Measurements from ENCODE around the gene MYH9.
"Not testable (repeated sequence)": the region's sequence is repeated elsewhere in the genome, so short reads cannot be mapped to it uniquely, and the experiment has no call there.

MYH9 gene

DNA sequence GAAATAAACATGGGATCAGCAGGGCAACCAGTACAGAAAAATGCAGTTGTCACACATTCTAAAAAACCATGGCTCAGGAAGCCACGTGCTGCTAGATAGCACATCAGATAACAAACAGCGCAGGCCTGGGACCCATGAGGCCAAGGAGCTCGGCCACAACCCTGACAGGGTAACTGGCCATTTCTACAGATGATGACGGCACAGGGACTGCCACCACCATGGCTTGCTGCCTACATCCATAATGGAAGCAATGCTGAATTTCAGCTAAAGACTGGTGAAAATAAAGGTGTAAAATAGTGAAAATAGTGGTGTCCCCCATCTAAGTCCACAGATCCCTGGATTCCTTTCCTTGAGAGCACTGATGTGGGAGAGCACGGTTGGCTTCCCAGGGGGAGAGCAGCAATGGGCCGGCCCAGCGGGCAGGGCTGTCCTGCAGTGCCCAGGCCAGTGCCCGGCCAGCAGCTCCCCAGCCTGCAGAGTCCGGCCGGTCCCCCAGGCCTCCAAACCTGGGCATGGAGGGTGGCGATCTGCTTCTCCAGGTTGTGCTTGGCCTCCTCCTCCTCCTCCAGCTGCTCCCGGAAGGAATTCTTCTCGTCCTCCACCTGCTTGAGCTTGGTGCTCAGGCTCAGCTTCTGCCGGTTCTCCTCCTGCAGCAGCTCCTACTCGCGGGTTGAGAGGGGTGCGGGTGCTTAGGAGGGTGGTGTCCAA lies 94.8 kb downstream of the MYH9 start:
- no peak for DNase-seq (ENCODE audit: low read depth in 2 of 2)

DNA sequence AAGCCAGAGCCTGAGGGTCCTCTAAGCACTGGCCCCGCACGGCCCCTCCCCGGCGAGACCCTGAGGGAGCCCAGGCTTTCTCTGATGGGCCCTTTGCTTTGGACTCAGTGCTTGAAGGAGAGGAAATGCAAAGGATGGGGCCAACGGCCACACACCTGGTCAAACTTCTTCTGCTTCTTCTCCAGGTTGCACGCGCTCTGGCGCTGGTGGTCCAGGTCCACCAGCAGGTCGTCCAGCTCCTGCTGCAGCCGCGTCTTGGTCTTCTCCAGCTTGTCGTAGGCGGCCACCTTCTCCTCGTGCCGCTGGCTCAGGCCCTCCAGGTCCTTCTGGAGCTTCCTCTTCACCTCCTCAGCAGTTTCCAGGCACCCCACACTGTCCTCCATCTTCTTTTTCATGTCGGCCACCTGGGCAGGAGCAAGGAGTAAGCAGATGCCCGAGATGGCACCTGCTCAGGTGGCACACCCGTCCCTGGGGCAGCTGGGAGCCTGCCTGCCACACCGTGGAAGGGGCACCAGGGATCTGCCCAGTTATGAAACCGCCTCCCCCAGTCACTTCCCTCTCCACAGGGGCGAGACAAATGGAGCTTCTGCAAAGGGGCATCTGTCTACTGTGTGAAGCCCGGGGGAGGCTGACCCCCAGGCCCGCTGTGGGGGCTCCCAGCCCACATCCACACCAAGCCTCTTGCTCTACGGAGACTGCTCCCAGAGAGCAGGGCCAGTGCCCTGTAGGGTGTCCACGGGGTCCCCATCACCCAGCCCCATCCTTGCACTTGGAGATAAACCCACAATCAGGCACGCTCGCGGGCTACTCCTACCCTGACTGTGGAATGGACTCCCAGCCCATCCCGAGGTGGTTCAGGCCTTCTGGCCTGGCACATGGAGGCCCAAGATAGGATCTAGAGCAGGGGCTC lies 95.7 kb downstream of the MYH9 start:
- no peak for DNase-seq (ENCODE audit: low read depth in 2 of 2)

DNA sequence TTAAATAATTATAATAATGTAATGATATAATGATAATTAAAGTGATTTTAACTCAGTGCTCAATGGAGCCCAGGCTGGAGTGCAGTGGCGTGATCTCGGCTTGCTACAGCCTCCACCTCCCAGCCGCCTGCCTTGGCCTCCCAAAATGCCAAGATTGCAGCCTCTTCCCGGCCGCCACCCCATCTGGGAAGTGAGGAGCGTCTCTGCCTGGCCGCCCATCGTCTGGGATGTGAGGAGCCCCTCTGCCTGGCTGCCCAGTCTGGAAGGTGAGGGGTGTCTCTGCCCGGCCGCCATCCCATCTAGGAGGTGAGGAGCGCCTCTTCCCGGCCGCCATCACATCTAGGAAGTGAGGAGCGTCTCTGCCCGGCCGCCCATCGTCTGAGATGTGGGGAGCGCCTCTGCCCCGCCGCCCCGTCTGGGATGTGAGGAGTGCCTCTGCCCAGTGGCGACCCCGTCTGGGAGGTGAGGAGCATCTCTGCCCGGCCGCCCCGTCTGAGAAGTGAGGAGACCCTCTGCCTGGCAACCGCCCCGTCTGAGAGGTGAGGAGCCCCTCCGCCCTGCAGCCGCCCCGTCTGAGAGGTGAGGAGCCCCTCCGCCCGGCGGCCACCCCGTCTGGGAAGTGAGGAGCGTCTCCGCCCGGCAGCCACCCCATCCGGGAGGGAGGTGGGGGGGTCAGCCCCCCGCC lies 97.2 kb downstream of the MYH9 start:
- DNase-seq (ENCODE audit: low read depth in 2 of 2), result not testable (repeated sequence)

DNA sequence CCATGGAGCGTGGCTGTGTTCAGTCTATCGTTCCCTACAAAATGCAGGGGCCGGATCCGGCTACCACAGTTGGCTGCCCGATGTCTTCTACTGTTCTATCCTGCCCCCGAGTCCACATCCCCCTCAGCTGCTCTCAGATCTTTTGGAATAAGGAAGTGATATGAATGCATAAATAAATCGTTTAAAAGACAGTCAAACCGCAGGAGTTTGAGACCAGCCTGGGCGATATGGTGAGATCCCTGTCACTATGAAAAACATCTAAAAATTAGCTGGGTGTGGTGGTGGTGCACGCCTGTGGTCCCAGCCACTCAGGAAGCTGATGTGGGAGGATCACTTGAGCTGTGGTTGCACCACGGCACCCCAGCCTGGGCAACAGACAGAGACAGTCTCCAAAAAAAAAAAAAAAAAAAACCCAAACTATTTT lies 97.8 kb downstream of the MYH9 start:
- DNase-seq (ENCODE audit: low read depth in 2 of 2), result not testable (repeated sequence)

DNA sequence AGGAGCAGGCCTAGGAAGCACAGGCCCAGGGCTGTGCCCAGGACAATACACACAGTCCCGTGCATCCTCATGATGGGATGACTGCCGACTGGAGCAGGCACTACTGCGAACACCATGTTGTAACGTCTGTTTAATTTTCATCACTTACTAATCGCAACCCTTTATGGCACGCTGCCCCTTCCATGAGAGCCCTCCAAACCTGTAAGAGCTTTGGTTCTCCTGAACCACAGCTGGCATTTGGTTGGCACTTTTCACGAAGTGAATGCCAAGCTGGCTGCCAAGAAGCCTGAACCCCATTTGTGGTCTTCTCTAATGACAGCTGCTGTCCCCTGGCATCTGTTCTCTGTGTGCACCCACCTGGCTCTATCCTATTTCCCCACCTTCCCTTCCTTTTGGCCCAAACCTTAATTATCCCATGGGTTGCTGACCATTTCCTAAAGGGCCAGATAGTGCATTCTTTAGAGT lies 98.3 kb downstream of the MYH9 start:
- DNase-seq (ENCODE audit: low read depth in 2 of 2), result no peak

DNA sequence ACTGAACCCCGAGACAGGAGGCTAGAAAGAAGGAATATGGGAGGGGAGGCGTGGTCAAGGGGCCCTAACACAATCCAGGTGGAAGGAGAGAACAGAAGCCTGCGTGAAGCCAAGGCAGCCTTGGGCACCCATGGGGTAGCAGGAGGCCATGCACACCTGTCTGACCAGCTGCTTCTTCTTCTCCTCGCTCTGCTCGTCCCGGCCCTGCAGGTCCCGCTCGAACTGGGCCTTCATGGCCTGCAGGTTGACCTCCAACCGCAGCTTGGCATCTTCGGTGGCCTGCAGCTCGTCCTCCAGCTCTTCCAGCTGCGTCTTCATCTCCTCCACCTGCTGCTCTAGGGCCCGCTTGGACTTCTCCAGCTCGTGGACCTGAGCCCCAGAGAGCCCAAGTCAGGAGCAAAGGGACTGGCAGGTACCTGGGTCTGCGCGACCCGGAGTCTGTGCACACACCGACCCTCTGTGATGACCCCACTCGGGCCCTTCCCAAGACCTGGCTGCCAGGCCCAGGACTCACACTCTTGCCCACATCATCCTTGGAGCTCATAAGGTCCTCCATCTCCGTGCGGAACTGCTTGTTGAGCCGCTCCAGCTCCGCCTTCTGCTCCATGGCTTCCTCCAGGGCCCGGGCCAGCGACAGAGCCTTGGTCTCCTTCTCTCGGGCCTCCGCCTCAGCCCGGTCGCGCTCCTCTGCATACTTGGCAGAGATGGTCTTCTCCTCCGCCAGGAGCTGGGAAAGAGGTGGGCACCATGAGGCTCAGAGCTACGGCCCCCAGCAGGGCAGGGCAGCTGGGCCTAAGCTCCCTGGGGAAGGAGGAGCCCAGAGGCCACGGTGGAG lies 99.0 kb downstream of the MYH9 start:
- no peak for DNase-seq (ENCODE audit: low read depth in 2 of 2)

DNA sequence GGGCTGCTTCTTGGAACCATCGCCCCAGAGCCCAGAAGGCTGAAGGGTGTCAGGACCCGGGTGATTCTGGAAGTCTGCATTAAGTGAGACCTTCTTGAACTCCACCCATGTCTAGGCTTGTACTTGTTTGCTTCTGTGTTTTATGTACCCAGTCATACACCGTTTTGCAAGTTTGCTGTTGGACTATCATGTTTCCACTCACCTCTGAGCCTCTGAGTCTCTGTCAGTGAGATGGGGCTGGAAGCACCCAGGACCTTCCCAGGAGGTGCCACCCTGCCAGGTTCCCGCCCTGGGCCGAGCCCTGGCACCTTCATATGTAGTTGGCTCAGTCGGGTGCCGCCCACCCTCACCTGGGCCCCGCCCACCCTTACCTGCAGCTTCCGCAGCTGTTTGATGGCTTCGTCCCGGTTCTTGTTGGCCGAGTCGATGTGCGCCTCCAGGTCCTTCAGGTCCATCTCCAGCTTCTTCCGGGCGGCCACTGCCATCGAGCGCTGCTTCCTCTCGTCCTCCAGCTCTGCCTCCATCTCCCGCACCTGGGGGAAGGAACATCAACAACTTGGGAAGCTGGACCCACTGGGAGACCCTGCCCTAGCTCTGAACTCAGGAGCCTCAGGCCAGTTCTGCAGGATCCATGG lies 99.8 kb downstream of the MYH9 start:
- no peak for DNase-seq (ENCODE audit: low read depth in 2 of 2)

DNA sequence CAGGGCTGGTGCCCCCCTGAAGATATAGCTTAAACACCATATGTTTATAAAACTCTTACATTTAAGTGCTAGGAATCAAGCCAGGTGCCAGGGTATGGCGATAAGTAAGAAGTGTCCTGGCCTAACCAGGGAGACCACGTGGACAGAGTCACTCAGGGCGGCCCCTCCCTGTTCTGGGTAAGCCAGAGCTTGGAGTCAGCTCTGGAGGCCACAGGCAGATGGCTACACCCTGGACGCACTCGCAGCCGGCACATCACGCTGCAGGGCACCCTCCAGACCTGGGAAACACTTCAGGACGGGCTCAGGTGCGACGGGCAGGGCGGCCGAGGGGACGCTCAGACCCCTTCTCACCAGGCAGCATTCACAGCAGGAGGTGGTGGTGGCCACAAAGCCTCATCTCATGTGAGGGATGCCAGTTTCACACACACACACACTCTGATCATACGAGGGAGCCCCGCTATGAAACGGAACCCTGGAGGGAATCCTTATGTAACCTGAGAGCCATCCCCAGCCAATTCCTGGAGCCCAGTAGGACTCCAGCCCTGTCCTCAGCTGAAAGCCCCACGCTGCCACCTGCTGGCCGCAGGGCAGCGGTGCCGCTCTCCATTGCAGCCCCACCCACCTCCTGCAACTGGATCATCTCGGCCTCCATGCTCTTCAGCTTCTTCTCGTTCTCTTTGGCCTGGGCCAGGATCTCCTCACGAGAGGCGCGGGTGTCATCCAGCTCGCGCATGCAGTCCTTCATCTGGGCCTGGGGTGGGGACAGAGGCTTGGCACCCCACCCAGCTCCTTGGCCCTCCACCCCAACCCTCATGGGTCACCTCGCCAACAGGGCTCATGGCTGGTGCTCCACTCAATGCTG lies 101.4 kb downstream of the MYH9 start:
- peak; percentile 62 to 63 for DNase-seq (ENCODE audit: low read depth in 2 of 2)

DNA sequence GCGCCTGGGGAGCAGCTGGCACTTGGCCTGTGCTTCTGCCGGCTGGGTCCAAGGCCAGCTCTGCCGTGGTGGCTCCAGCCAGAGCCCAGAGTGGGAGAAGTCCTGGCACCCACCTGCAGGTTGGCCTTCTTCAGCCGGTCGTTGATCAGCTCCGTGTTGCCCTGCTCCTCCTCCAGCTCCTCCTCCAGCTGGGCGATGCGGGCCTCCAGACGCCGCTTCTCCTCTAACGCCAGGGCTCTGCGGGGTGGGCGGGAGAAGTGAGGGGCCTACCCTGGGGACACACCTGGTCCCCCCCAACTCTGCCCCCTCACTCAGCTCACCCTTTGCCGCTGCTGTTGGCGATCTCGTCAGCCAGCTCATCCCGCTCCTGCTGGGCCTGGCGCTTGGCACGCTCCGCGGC lies 102.2 kb downstream of the MYH9 start:
- no peak for DNase-seq (ENCODE audit: low read depth in 2 of 2)

DNA sequence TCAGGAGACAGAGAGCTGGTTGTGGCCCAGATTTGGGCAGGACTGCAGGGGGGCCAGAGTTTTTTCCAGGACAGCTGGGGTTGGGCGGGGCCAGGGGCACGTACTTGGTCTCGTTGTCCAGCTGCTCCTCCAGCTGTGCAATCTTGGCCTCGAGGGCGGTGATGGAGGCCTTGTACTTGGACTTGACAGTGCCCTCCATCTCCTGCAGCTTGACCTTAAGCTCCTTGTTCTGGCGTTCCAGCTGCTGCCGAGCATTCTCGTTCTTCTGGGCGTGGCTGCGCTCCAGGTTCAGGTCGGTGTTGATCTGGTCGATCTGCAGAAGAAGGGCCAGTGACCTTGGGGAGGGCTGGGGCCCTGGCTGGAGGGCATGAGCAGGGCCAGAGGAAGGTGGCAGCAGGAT lies 102.8 kb downstream of the MYH9 start:
- DNase-seq (ENCODE audit: low read depth in 2 of 2), result no peak

DNA sequence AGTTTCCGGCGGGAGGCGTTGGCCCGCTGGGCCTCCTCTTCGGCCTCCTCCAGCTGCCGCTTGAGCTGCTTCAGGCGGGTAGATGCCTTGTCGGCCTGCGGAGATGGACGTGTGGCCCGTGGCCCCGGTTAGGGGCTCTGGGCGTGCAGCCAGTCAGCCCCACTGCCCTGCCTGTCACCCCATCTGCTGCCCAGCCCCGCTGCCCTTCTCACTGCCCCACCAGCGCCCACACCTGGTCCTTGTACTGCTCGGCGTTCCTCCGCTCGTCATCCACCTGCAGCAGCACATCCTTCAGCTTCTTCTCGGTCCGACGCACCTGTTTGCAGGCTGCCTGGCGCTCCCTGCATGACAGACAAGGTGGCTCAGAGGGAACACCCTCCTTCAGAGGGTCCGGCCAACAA lies 103.6 kb downstream of the MYH9 start:
- no peak for DNase-seq (ENCODE audit: low read depth in 2 of 2)

DNA sequence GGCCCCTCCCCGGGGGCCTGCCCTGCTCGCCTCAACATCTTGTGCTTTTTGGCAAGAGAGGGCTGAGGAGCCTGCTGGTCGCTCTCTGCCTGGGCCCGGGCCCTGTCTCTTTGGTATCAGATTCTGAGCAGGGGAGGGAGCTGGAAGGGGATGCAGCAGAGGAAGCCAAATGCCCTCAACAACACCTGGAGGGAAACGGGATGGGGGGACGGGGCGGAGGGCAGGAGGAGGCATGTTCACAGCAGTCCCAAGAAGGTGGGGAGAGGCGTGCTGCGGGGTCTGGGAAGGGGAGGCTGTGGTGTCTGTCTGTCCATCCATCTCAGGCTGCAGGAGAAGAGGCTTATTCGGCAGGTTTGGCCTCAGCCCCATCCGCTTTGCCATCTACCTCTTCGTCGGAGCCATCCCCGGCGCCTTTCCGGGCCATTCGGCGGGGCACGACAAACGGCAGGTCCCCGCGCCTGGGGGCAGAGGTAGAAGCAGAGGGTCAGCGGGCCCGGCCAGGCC lies 105.4 kb downstream of the MYH9 start:
- DNase-seq (ENCODE audit: low read depth in 2 of 2), result no peak

DNA sequence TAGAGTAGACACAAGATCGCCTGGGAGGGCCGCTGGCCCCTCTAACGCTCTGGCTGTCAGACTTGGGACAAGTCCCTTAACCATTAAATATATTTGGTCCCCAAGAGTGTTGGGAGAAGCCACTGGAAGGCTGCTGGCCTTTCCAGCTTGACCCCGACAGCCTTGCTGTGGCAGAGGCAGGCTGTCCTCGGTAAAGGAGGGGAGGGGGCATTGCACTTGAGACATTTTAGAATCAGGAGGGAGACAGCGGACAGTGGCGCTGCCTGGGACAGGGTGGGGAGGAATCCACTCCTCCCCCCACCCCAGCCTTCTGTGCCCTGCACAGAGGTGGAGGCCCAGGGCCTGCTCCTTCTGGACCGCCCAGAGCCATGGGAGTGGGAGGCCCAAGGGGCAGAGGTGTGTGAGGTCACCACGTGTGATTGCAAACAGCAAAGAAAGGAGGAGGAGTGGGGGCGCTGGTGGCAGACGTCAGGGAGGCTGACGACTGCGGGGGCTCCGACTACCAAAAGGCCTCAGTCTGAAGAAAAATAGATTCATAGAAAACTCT lies 105.9 kb downstream of the MYH9 start:
- DNase-seq (ENCODE audit: low read depth in 2 of 2), result no peak

DNA sequence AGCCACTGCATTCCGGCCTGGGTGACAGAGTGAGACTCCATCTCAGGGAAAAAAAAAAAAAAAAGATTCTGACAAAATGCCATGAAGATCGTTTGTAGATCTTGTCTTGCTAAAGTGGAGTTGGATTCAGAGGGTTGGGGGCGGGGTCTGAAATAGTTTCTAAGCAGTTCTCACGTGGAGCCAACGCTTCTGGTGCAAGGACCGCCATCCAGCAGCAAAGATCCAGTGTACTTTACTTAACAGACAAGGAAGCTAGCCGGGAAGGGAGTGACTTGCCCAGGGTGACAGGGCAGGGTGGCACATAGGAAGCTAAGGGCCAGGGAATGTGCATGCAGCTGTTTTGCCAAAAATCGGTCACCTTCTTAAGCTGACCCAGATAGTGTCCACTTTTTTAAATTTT lies 107.4 kb downstream of the MYH9 start:
- DNase-seq (ENCODE audit: low read depth in 2 of 2), result no peak

DNA sequence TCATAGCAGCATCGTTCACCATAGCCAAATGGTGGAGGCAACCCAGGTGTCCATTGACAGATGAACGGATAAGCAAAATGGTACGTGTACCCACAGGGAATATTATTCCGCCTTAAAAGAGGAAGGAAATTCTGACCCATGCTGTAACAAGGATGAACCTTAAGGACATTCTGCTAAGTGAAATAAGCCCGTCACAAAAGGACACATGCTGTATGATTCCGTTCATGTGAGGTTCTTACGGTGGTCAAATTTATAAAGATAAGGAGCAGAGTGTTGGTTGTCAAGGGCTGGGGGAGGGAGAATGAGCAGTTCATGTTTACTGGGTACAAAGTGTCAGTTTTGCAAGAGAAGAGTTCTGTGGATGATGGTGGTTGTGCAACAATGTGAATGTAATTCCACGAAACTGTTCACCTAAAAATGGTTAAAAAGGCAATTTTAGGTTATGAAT lies 108.5 kb downstream of the MYH9 start:
- no peak for DNase-seq (ENCODE audit: low read depth in 2 of 2)

DNA sequence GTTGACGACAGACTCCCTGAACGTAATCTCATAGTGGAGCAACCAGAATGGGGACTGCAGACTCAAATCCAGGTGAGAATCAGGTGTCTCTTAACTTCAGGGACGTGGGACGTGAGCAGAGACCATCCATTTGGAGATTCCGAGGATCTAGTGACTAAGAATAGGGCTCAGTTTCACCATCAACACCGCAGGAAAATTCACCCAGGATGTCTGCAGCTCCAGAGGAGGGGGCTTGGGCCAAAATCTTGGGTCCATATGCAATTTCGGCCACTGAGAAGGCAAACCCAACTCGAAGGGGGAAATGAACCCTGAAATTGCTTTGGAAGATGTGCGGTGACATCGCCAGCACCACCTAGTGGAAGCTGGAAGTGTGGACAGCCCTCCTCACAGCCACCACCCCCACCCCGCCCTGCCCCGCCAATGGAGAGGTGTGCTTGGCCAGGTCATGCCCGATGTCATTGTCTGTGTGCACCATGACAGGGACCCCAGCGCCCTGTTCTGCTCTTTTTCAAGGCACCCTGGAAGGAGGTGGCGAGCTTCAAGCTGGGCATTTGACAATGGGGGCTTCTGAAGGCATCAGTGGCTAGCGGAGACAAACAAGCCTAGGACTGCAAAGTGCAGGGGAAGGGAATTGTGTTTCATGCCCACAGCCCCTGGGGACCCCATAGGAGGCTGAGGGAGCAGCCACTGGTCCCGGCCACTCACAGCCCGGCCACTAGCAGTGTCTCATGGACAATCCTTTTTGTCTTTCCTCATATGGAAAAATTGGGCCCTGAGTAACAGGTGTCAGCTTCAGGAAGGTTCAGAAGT lies 110.1 kb downstream of the MYH9 start:
- DNase-seq (ENCODE audit: low read depth in 2 of 2), result peak; percentile 51 to 59

DNA sequence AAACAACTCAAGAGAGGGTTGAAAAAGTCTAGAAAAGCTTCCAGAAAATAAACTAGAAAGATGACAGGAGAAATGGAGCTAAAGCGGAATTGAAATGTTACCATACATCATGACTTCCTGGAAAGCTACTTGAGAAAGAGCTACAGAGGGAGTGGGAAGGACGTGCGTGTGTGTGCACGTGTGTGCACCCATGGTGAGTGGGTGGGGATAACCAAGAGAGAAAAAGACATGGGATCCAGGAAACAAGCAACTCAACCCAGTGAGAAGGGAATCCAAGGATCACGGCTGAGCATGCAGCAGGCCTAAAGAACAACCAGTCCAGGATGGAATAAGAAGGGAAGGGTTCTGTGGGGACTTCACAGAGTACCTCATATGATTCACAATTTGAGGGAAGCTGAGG lies 113.2 kb downstream of the MYH9 start:
- no peak for DNase-seq (ENCODE audit: low read depth in 2 of 2)

DNA sequence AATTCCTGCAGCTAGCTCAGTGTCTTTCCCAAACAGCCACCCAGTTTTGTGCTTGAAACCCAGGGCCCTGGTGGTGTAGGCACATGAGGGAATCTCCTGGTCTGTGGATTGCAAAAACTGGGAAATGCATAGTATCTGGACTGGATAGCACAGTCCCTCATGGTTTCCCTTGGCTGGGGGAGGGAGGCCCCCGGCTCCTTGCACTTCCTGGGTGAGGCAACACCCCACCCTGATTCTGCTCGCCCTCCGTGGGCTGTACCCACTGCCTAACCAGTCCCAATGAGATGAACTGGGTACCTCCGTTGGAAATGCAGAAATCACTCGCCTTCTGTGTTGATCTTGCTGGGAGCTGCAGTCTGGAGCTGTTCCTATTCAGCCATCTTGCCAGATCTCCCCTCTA lies 115.8 kb downstream of the MYH9 start:
- DNase-seq (ENCODE audit: low read depth in 2 of 2), result not testable (repeated sequence)

DNA sequence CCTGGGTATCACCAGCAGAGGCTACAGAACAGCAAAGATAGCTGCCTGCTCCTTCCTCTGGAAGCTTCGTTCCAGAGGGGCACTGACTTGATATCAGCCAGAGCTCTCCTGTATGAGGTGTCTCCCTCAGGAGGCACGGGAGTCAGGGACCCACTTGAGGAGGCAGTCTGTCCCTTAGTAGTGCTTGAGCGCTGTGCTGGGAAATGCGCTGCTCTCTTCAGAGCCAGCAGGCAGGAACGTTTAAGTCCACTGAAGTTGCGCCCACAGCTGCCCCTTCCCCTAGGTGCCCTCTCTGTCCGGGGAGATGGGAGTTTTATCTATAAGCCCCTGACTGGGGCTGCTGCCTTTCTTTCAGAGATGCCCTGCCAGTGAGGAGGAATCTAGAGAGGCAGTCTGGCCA lies 116.5 kb downstream of the MYH9 start:
- not testable (repeated sequence) for DNase-seq (ENCODE audit: low read depth in 2 of 2)

Measured in stimulated activated CD8-positive, alpha-beta memory T cell treated with anti-CD3 and anti-CD28 coated beads, Interleukin-2, amount 100 ng/mL, for 48 hours (primary cell).